GM19238 (cell line): Measurements from ENCODE around the gene NOM1.

Experiments
- DNase-seq: peaks from one replicate; pipeline ENCODE4 v3.0.0; 2011; ENCODE audit warnings: low spot score; ENCODE audit not compliant: insufficient read length

The NOM1 gene

DNA sequence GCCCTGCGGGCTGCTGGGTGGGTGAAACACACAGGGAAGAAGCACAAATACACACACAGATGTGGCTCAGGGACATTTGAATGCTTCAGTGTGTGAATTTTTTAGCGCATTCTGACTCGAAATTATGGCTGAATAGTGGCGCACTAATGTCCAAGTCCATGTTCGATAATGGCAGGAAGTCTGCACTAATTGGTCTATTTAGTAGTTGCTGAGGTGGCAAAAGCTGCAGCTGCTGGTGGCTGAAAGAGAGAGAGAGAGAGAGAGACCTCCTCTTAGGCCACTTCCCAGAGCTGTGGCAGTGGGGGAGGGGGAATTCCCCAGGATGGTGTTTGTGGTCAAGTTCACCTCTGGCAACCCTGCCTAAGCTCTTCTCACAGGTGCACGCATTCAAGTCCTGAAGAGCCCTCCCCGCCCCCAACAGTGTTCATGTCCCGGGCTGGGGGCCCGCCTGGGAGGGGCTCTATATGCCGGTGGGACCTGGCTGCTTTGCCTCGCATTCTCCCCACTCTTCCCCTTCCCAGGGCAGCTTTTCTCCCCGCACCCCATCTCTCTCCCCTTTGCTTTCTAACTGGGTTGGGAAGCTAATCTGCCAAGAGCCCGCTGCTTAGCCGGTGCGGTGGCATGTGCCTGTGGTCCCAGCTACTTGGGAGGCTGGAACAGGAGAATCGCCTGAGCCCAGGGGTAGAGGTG is 67.0 kb downstream of the NOM1 start:
- DNase-seq, result no peak

- no peak for DNase-seq
Observed at GRCh38 chr7:157017149-157017548, 67.6 kb downstream of the NOM1 start.

GRCh38 chr7:157017603-157018327 is 68.3 kb downstream of the NOM1 start:
- DNase-seq, result no peak

DNA sequence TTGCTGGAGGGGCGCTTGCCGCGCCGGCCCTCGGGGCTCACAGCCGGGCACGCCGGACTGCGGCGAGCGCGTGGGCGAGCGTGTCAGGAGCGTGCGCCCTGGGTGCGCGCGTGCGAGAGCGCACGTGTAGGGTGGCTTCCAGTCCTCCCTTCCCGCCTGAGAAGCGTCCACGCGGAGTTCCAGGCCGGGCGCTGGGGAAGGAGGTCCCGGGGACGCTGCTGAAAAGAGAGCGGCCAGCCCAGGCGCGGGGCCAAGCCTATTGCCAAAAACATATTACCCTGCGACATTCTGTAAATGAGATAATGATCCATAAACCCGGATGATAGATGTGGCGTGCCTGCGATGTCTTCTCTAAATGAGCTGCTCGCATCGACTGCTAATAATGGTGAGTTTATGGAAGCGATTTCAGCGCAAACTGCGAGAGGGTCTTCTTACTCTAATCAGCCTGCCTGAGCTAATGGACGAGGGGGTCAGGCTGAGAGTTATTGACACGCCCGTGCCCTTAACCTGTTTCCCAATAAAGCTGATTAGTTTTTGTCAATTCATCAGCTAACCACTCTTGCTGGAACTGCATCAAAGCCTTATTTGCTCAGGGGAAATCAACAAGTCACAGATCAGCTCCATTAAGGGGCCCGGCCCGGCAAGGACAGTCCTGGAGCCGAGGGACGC is 69.0 kb downstream of the NOM1 start:
- no peak for DNase-seq

DNA sequence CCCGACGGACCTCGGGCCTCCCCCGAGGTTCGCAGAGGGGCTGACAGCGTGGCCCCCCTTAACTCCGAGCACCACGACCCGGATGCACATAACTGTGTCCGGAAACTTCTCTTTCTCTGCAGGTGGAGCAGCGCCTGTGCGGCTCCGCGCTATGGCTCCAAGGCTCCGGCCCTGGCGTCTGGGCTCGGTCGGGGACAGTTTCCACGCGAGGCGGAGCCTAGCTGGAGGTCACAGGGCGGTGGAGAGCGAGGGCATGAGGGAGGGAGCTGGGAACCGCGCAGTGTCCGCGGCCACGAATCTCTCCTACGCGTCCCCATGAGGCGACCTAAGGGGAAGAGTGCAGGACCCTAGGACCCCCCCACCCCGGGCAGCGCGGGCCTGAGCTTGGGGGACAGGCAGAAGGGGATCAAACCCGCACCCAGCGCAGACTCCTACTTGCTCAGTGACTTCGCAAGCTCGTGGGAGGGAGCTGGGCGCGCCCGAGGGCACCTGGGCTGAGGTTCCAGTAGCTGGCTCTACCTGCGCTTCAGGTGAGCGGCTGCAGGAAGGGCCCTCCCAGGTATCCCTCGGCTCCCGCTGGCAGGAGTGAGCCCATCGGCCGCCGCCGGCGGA is 69.6 kb downstream of the NOM1 start:
- no peak for DNase-seq

GRCh38 chr7:157019718-157020451 is 70.4 kb downstream of the NOM1 start:
- no peak for DNase-seq

GRCh38 chr7:157020514-157021070 is 71.1 kb downstream of the NOM1 start:
- no peak for DNase-seq

- DNase-seq, result no peak
Observed at GRCh38 chr7:157021071-157021870, 71.8 kb downstream of the NOM1 start.

GRCh38 chr7:157021871-157022680 is 72.6 kb downstream of the NOM1 start:
- no peak for DNase-seq
